DOHH2 (cell line): ENCODE results near the gene ETHE1.

Experiments
- CTCF ChIP-seq: fragments of 200-600 bp; sonication (generic); IDR thresholded peaks from one replicate; pipeline ENCODE4 v1.5.1; 2014; ENCODE audit warnings: antibody characterized with exemption, mild to moderate bottlenecking, low read depth, low read length; ENCODE audit not compliant: poor library complexity, severe bottlenecking
- EZH2phosphoT487 ChIP-seq: fragments of 200-600 bp; sonication (generic); IDR thresholded peaks from 2 replicates; pipeline ENCODE4 v1.6.1; 2017; ENCODE audit warnings: borderline replicate concordance, mild to moderate bottlenecking, antibody characterized with exemption, low read length, moderate library complexity, mixed read lengths

- no peak for TF ChIP-seq CTCF
- no peak for TF ChIP-seq EZH2phosphoT487
Observed at GRCh38 chr19:43465468-43466120, 61.4 kb downstream of the ETHE1 start, which contains the start of gene LYPD3.
